SW 1271 (cell line): ENCODE data around the gene VAMP5.

Experiments
- DNase-seq, 2 experiments: peaks; one replicate each; lab custom pipeline; 2025; lab: John Stamatoyannopoulos, UW

Gene VAMP5

DNA sequence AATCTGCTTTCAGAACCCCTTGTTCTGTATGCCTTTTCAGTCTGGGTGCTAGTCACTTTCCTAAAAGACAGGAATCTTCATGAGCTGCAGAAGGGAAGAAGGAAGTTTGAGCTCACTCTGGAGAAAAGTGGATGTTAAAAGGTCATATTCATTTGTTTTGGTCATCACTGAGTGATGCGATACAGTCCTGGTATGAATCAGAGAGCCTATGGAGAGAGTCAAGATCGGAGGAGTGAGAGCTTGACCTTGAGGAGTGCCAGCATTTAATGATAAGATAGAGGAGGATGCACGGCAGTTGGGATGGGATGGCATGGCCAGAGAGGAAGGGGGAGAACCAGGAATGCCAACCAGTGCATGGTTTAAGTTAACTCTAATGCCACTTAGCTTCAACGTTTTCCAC, 51.4 kb downstream of the VAMP5 start:
- no peak for DNase-seq

DNA sequence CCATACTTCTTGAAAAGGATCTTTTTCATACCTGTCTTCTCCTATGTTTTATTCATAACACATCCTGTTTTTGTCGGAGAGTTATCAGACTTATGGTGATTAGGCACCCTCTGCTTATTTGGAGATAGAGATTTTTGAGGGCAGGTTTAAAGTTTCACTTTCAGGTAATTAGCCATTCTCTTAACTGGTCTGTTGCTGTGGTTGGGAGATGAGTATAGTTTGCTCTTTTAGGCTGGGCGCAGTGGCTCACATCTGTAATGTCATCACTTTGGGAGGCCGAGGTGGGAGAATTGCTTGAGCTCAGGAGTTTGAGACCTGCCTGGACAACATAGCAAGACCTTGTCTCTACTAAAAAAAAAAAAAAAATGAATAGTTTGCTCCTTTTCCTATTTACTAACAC, 58.5 kb downstream of the VAMP5 start:
- no peak for DNase-seq
